HG03066 (cell line): ENCODE measurements around the gene RABEPK.
"Not testable (repeated sequence)": the region's sequence is repeated elsewhere in the genome, so short reads cannot be mapped to it uniquely, and the experiment has no call there.

Source experiments
- ATAC-seq: cut with Tn5 transposase; IDR thresholded peaks from one replicate; pipeline ENCODE4 v1.9.1; 2021; ENCODE audit warnings: low read depth; ENCODE audit not compliant: unreplicated experiment

The RABEPK gene

DNA sequence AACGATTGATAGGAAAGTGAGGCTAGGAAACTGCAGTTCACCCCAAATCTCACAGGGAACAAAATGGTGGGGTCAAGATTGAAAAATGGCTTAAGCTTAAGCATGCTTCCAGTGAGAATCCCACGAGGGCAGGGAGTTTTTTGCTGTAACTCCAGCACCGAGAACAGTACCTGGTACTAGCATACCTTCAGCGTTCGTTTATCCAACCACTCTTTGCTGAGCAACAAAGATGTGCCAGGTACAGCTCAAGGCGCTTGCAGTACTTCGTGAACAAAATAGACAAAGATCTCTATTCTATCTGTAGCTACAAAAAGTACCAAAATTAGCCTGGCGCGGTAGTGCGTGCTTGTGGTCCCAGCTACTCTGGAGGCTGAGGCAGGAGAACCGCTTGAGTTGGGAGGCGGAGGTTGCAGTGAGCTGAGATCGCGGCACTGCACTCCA lies 10.0 kb upstream of the RABEPK start:
- ATAC-seq, result no peak

DNA sequence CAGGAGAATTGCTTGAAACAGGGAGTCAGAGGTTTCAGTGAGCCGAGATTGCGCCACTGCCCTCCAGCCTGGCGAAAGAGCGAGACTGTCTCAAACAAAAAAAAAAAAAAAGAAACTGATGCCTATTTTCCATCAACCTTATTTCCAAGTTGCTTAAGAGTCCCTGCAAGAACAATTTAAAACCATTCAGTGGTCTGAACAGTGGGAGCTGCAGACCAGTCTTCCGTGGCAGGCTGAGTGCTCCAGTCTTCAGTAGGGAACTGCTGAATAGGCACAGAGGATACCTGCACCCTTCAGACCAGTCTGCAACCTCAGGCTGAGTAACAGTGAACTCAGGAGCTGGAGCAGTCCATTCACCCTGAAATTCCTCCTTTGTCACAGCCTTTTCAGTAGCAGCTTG lies 5.9 kb upstream of the RABEPK start:
- not testable (repeated sequence) for ATAC-seq

DNA sequence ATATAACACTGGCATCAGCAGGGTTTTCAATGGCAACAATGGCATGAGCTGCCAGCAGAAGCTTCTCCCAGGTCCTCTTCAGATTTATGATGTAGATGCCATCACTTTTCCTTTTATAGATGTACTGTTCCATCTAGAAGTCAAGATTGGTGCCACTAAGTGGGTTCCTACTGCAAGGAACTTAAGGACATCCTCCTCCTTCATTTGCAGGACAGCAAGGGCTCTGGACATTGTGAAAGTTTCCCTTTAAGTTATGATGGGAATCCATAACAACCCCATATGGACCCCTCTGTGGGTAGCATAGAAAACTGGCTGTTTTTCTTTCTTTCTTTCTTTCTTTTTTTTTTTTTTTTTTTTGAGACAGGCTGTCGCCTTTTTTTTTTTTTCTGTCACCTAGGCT lies 4.8 kb upstream of the RABEPK start:
- ATAC-seq, result not testable (repeated sequence)

DNA sequence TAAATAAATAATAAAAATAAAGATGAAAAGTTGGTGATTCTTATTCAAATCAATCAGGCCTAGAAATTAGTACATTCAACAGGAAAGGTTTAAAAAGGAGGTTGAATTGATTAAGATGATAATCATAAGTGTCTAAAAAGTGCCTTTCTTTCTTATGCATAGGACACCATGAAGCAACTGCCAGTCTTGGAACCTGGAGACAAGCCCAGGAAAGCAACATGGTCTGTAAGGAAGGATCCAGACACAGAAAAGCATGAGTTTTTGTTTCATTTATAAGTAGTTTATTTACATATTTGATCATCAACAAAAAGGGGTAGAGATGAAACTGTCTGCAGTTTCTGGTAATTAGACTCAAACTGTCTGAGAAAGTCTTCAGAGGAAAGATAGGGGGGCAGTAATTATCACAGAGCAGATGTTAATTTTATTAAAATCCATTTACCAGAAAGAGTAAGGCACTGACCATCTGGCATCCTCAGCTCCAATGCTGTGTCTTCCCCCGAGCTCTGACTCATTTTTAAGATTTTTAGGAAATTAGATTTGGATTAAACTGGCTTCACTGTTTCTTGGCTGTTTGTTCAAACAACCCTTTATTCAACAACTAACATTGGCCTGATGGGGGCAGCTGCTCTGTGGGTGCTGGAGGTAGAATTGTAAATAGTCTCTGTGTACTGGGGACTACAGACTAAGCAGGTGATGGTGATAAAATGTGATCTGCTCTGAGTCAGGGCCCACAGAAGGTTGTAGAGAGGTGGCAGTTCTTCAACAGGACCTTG lies 2.7 kb downstream of the RABEPK start:
- ATAC-seq, result no peak

DNA sequence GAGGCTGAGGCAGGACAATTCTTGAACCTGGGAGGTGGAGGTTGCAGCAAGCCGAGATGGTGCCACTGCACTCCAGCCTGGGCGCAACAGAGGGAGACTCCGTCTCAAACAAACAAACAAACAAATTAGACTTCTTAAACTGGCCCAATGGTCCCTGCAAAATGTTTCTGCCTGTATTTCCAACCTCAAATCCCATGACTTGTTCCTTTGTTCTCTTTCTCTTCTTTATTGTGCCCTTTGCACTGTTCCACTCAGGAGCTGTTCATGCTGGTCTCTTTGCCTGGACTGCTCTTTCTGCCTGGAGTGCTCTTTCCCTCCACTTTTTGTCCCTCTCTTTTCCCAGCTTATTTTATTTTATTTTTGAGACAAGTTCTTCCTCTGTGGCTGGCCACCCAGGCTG lies 4.1 kb downstream of the RABEPK start:
- ATAC-seq, result no peak

DNA sequence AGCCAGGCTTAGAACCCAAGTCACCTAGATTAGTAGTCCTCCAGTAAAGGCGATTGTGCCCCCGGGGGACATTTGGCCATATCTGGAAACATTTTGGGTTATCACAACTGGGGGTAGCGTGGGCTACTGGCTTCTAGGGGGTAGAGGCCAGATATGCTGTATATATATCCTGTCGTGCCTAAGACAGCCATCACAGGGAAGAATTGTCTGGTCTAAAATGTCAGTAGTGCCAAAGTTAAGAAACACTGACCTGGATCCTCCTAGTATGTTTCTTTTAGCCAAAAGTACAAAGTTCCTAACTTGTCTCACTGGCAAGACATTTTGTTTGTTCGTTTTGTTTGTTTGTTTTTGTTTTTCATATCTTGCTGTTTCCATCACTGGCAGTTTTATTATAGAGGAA lies 13.8 kb downstream of the RABEPK start:
- ATAC-seq, result no peak

DNA sequence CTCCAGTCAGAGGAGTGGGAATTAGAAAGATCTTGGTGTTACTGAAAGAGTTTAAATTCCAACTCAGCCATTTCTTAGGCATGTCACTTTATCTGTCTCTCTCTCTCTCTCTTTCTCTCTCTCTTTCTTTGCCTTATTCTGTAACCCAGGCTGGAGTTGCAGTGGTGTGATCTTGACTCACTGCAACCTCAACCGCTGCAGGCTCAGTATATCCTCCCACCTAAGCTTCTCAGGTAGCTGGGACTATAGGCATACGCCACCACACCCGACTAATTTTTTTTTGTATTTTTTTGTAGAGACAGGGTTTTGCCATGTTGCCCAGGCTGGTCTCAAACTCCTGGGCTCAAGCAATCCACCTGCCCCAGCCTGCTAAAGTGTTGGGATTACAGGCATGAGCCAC lies 18.3 kb downstream of the RABEPK start:
- no peak for ATAC-seq

DNA sequence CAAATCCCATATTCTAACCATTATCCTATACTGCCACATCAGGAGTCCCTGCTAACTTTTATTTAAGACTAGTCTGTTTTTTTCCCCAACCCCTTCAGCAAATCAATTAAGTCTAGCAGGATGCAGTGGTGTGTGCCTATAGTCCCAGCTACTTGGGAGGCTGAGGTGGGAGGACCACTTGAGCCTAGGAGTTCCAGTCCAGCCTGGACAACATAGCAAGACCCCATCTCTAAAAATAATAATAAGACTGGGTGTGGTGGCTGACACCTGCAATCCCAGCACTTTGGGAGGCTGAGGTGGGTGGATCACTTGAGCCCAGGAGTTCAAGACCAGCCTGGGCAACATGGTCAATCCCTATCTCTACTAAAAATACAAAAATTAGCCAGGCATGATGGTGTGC lies 24.5 kb downstream of the RABEPK start:
- ATAC-seq, result not testable (repeated sequence)

DNA sequence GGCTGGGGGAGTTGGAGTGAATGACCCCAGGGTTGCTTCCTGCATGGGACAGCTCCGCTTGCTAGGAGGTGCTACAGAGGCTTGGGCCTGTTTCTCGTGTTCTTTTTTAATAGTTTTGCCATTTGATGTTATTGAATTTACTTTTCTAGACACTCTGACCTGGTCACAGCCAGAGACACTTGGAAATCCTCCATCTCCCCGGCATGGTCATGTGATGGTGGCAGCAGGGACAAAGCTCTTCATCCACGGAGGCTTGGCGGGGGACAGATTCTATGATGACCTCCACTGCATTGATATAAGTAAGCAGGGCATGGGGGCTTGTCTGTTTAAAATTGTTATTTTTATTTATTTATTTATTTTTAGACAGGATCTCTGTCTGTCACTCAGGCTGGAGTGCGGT lies 27.4 kb downstream of the RABEPK start:
- ATAC-seq, result no peak

DNA sequence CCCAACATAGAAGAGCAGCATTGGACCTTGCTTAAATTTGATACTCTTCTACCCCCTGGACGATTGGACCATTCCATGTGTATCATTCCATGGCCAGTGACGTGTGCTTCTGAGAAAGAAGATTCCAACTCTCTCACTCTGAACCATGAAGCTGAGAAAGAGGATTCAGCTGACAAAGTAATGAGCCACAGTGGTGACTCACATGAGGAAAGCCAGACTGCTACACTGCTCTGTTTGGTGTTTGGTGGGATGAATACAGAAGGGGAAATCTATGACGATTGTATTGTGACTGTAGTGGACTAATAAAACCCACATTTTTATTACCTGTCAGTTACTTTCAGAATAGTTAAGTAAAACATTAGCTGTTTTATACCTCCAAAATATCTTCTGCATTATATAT lies 33.3 kb downstream of the RABEPK start:
- no peak for ATAC-seq

DNA sequence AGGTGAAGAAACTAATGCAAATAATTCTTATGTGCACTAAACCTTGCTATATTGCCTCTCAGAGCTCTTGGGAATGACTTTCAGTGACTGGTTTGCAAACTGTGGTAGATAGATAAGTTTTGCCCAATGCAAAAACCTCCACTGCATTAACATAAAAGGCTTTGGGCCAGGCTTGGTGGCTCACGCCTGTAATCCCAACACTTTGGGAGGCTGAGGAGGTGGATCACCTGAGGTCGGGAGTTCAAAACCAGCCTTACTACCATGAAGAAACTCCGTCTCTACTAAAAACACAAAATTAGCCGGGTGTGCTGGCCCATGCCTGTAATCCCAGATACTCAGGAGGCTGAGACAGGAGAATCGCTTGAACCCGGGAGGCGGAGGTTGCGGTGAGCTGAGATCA lies 33.8 kb downstream of the RABEPK start:
- not testable (repeated sequence) for ATAC-seq

DNA sequence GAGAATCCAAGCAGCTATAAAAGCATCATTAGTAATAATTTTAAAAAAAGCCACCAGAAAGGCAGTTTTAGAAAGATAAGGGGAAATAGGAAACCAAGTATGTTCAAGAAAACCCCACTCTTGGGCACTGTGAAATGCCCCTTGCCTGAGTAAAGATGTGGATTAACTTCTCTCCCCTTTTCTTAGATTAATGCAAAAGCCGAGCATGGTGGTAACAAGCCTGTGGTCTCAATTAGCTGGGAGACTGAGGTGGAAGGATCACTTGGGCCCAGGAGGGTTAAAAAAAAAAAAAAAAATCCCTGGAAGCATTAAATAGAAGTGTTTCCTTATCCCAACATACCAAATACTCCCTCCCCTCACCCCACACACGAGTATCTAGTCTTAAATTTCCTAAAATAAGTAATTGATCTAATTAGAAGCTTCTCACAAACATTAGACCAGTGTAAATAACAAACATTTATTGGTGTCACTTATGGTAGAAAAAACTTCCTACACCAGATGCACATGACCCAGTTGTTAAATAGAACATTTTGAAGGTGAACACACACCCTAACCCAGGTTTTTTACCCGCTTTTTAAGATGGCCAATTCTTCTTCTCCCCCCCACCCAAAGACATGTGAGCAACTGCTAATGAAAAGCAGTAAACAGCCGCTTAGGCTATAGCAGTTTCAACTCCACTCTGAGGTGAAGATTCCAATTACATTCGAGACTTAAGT lies 35.6 kb downstream of the RABEPK start:
- no peak for ATAC-seq

DNA sequence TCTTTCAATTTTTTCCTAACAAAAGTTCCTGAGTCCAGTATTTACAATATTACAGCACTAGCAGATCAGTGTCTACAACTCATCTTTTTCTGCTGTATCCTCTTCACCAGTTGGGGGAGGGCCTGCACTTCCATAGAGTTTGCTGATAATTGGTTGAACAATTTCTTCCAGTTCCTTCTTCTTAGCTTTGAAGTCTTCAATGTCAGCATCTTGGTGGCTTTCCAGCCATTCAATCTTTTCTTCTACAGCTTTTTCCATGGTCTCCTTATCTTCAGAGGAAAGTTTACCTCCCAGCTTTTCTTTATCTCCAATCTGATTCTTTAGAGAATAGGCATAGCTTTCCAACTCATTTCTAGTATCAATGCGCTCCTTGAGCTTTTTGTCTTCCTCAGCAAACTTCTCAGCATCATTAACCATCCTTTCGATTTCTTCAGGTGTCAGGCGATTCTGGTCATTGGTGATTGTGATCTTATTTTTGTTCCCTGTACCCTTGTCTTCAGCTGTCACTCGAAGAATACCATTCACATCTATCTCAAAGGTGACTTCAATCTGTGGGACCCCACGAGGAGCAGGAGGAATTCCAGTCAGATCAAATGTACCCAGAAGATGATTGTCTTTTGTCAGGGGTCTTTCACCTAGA lies 36.3 kb downstream of the RABEPK start:
- ATAC-seq, result not testable (repeated sequence)

DNA sequence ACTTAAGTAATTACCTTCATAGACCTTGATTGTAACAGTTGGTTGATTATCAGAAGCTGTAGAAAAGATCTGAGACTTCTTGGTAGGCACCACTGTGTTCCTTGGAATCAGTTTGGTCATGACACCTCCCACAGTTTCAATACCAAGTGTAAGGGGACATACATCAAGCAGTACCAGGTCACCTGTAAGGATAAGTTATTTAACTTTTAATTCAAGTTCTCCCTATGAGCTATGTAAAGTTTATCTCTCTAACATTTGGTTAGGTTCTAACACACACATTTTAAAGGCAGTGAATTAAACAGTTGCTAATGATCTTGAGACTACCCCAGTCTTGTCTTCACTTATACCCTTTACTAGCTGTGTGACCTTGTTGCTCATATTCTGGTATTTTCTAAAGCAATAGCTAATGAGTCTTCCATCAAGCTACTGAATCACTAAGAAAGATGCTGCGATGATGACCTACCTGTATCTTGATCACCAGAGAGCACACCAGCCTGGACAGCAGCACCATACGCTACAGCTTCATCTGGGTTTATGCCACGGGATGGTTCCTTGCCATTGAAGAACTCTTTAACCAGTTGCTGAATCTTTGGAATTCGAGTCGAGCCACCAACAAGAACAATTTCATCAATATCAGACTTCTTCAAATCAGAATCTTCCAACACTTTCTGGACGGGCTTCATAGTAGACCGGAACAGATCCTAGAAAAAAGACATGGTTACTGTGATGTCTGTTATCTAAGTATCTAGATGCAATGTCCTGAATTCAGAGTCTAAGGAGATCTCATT lies 38.0 kb downstream of the RABEPK start:
- ATAC-seq, result no peak

DNA sequence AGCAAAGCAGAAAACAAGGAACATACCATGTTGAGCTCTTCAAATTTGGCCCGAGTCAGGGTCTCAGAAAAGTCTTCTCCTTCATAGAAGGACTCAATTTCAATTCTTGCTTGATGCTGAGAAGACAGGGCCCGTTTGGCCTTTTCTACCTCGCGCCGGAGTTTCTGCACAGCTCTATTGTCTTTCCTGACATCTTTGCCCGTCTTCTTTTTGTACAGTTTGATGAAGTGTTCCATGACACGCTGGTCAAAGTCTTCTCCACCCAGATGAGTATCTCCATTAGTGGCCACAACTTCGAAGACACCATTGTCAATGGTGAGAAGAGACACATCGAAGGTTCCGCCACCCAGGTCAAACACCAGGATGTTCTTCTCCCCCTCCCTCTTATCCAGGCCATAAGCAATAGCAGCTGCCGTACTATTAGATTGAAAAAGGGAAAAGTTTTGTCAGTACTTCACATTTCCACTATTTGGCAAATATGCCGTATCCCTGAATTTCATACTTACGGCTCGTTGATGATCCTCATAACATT lies 38.6 kb downstream of the RABEPK start:
- ATAC-seq, result no peak

DNA sequence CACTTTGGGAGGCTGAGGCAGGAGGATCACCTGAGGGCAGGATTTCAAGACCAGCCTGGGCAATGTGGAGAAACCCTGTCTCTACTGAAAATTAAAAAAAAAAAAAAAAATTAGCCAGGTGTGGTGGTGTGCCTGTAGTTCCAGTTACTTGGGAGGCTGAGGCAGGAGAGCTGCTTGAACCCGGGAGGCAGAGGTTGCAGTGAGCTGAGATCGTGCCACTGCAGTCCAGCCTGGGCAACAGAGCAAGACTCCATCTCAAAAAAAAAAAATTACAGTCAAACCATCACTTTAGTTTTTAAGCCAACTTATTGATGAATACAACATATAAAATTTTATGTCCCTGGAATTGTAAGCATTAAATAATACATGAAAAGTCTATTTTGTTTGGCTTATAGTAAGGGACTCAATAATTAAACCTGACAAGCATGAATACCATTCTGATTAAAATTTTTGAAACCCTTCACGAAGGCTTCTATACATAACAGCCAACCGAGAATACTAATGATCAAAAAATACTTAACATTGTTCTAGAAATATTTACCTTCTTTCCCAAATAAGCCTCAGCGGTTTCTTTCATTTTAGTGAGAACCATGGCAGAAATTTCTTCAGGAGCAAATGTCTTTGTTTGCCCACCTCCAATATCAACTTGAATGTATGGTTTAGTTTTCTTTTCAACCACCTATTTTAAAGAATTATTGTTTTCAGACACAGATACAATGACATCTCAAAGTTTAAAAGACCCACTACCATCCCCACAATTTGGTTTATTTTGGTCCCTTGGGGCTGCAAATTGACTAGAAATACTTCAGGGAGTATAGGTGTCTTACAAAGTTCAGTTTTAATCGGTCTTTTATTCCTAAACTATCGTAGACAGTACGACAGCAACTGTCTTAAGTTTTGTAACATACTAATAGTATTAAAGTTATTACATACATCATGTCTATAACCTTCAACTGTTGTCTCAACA lies 39.6 kb downstream of the RABEPK start:
- no peak for ATAC-seq

DNA sequence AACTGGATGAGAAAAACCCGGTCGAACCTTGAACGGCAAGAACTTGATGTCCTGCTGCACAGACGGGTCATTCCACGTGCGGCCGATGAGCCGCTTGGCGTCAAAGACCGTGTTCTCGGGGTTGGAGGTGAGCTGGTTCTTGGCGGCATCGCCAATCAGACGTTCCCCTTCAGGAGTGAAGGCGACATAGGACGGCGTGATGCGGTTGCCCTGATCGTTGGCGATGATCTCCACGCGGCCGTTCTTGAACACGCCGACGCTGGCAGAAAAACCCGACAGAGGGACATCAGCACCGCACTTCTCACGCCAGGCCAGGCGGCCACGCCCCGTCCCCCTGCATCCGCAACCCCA lies 40.3 kb downstream of the RABEPK start:
- ATAC-seq, result peak; percentile 19

DNA sequence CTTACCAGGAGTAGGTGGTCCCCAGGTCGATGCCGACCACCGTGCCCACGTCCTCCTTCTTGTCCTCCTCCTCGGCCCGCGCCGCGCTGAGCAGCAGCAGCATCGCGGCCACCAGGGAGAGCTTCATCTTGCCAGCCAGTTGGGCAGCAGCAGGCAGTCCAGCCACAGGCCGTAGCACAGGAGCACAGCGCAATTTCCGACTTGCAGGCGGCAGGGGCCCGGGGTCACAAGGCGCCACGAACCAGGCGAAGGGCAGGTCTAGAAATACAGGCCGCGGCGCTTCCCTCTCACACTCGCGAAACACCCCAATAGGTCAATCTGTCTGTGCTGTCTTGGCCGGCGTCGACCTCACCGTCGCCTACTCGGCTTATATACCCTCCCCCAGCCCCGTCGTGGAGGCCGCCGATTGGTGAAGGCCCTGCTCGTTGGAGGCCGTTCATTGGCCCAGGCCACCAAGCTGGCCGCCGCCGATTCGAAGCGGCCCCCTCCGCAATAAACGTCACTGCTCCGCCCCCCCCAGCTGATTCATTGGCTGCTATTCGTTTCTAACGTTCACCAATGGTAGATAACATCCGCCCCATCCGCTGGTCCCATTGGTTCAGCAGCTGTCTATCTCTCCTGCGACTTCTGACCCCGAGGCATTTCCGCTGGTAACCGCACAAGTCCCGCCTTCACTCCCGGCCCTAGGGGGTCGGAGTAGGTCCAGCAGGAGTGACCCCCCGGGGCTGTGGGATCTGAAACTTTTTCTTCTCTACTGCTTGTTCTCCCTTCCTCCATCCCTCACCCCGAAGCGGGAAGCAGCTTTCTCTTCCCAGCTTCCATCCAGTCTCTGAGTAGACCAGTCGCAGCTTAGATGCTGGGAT lies 40.9 kb downstream of the RABEPK start, which contains the start of gene HSPA5:
Gene HSPA5 (minus strand): TSS at position 344 of the 863 bp plus-strand sequence. CDS start 217 bp downstream, at position 127.
- peak; percentile 91 for ATAC-seq
